GM18873 (cell line): ENCODE measurements around the gene SPHK1.

Experiments
- ATAC-seq: cut with Tn5 transposase; IDR thresholded peaks from one replicate; pipeline ENCODE4 v1.9.1; 2021; ENCODE audit warnings: mild to moderate bottlenecking, moderate library complexity, moderate number of reproducible peaks; ENCODE audit not compliant: unreplicated experiment, low FRiP score

SPHK1 gene

GRCh38 chr17:76360461-76360860 is 23.9 kb upstream of the SPHK1 start:
- ATAC-seq, result no peak

GRCh38 chr17:76363107-76363842 is 21.1 kb upstream of the SPHK1 start:
- ATAC-seq, result no peak

GRCh38 chr17:76365256-76365903 is 19.0 kb upstream of the SPHK1 start:
- ATAC-seq, result no peak

- no peak for ATAC-seq
These were observed 18.2 kb upstream of the SPHK1 start for GRCh38 chr17:76366247-76366646.

GRCh38 chr17:76367642-76368041 is 16.8 kb upstream of the SPHK1 start:
- ATAC-seq, result no peak

GRCh38 chr17:76368545-76368944 is 15.9 kb upstream of the SPHK1 start:
- ATAC-seq, result no peak

- no peak for ATAC-seq
These were observed 15.0 kb upstream of the SPHK1 start for GRCh38 chr17:76369379-76369778.

GRCh38 chr17:76369804-76370203 is 14.6 kb upstream of the SPHK1 start:
- no peak for ATAC-seq

- no peak for ATAC-seq
These were observed 14.0 kb upstream of the SPHK1 start for GRCh38 chr17:76370261-76370993.

GRCh38 chr17:76371656-76372628 is 12.5 kb upstream of the SPHK1 start:
- no peak for ATAC-seq

- no peak for ATAC-seq
These were observed 7.9 kb upstream of the SPHK1 start for GRCh38 chr17:76376318-76377133.

GRCh38 chr17:76378548-76379274 is 5.7 kb upstream of the SPHK1 start:
- ATAC-seq, result no peak

- ATAC-seq, result no peak
These were observed 5.2 kb upstream of the SPHK1 start for GRCh38 chr17:76379275-76379641.

- ATAC-seq, result no peak
These were observed 4.6 kb upstream of the SPHK1 start for GRCh38 chr17:76379646-76380376.

GRCh38 chr17:76381633-76382350 is 2.6 kb upstream of the SPHK1 start:
- ATAC-seq, result no peak

- ATAC-seq, result no peak
These were observed 2.0 kb upstream of the SPHK1 start for GRCh38 chr17:76382351-76382802.

- ATAC-seq, result no peak
These were observed 1.4 kb upstream of the SPHK1 start for GRCh38 chr17:76382803-76383545.
